Measurements from ENCODE around the gene CCDC24.

DNA sequence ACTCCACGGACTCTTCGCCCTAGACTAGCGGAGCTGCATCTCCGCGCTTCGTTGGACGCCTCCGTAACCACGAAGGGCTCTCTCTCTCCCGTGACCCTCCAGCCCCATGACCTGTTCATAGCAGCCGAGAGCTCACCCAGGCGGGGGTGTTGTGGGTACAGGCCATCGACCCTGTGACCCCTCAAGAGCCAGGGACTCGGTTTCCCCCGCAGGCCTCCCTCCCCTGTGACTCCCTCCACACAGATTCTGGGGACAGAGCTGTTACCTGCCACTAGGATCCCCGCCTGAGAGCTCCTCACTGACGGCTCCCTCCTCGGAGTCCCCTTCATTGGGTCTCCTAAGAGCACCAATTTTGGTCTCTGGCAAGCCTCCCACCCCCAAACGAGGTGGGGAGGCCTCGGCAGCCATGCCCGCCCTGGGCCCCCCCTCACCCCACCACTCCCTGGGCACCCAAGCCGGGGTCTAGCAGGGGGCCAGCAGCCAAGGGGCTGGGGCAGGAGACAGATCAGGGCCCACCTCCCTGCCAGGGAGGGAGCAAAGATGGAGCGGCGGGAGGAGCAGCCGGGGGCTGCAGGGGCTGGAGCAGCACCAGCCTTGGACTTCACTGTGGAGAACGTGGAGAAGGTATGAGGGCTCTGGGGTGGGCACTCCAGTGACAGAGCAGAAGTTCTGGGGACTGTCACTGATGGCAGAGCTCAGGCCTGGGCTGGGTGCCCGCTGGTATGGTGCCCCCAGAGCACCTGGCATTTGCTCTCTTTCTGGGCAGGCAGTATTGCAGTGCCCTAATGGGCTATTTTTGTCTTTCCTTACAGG lies 44.1 kb upstream of the CCDC24 start:
- TF ChIP-seq POLR2A (IDR thresholded peaks at IDR 0.05) (no peak), CTCF (IDR thresholded peaks at IDR 0.05) (no peak)
